Esophagus (tissue), 2 donors: Measurements from ENCODE around the gene PSMA7. TPM values are rescaled to one million over a fixed set of nuclear protein-coding genes. Genes with fewer than 3 reads are reported as not detected.

ENCODE experiments used
- H3K27ac ChIP-seq, 2 donors: one replicate each; pipeline ENCODE4 v1.5.1; 2013; ENCODE audit warnings: low read depth in 2 of 2, mild to moderate bottlenecking in 2 of 2, inconsistent platforms in 1 of 2, low read length in 1 of 2, moderate library complexity in 1 of 2
- H3K27me3 ChIP-seq, 2 donors: one replicate each; pipeline ENCODE4 v1.6.1; 2013; ENCODE audit warnings: low read length in 2 of 2, control low read depth in 1 of 2, mild to moderate bottlenecking in 1 of 2; ENCODE audit not compliant: insufficient read depth in 2 of 2, control insufficient read depth in 1 of 2
- H3K36me3 ChIP-seq, 2 donors: one replicate each; pipeline ENCODE4 v1.6.1; 2013; ENCODE audit warnings: low read length in 1 of 2; ENCODE audit not compliant: control insufficient read depth in 2 of 2, insufficient read depth in 2 of 2
- H3K4me1 ChIP-seq, 2 donors: one replicate each; pipeline ENCODE4 v1.6.1; 2013; ENCODE audit warnings: low read length in 1 of 2; ENCODE audit not compliant: control insufficient read depth in 2 of 2, insufficient read depth in 2 of 2
- H3K4me3 ChIP-seq, 2 donors: one replicate each; pipeline ENCODE4 v1.5.1; 2013; ENCODE audit warnings: low read length in 2 of 2, mild to moderate bottlenecking in 2 of 2, low read depth in 1 of 2, moderate library complexity in 1 of 2
- H3K9me3 ChIP-seq, 2 donors: one replicate each; pipeline ENCODE4 v1.6.1; 2013; ENCODE audit warnings: mild to moderate bottlenecking in 2 of 2, low read depth in 1 of 2, low read length in 1 of 2, moderate library complexity in 1 of 2; ENCODE audit not compliant: control insufficient read depth in 2 of 2, insufficient read depth in 1 of 2
- WGBS, 2 donors: extraction: QIAGEN DNeasy Blood & Tissue Kit; methylation state at CpG; one replicate each; pipeline ENCODE4 v1.1.7; 2013; 5-methylcytosine and 5-hydroxymethylcytosine counted together
- polyA plus RNA-seq, 2 donors: library from polyadenylated mRNA; stranded (reverse); fragments of 200-250 nt; gene quantifications; one replicate each; pipeline ENCODE4 v1.2.3, GENCODE V29; 2013
- donor health status: healthy with polysubstance abuse.
- donor health status: Bipolar disorder and iron deficiency.

PSMA7 gene
- polyA plus RNA-seq, 2 donors: 96.8 to 294 TPM

GRCh38 chr20:62158088-62158400, 14.8 kb upstream of the PSMA7 start:
- WGBS, 2 donors: 96% methylated on average over 12 of the region's 12 CpGs

GRCh38 chr20:62157387-62158087, 14.3 kb upstream of the PSMA7 start:
- Histone ChIP-seq H3K4me3 (no peak overlapping the region), H3K9me3 (no peaks in the 10 kb centered on the region), H3K27me3 (no peaks in the 10 kb centered on the region), H3K4me1 (peaks cover 10 to 27% of the 10 kb centered on the region in 2 donors), H3K36me3 (peaks cover 0 to 10% of the 10 kb centered on the region in 2 donors), H3K27ac (no peak overlapping the region)
- WGBS, 2 donors: 84 to 90% methylated on average over 25 of the region's 25 CpGs

More at GRCh38 chr20:62158088-62158400, 14.8 kb upstream of the PSMA7 start:
- Histone ChIP-seq H3K4me3 (no peak overlapping the region), H3K36me3 (peaks cover 0 to 15% of the 10 kb centered on the region in 2 donors), H3K9me3 (no peaks in the 10 kb centered on the region), H3K27me3 (no peaks in the 10 kb centered on the region), H3K27ac (no peak overlapping the region), H3K4me1 (peaks cover 10 to 27% of the 10 kb centered on the region in 2 donors)

GRCh38 chr20:62156592-62157386, 13.6 kb upstream of the PSMA7 start:
- Histone ChIP-seq H3K4me3 (no peak overlapping the region), H3K27me3 (no peaks in the 10 kb centered on the region), H3K27ac (no peak overlapping the region), H3K4me1 (peaks cover 10 to 31% of the 10 kb centered on the region in 2 donors), H3K36me3 (peaks cover 0 to 8% of the 10 kb centered on the region in 2 donors), H3K9me3 (no peaks in the 10 kb centered on the region)
- WGBS, 2 donors: 57 to 58% methylated on average over 24 of the region's 24 CpGs

- peaks cover 0 to 4% of the 10 kb centered on the region in 2 donors for H3K36me3 ChIP-seq
- H3K4me3 ChIP-seq: no peak overlapping the region
- H3K27ac ChIP-seq: no peak overlapping the region
- no peaks in the 10 kb centered on the region for H3K27me3 ChIP-seq
- H3K9me3 ChIP-seq: no peaks in the 10 kb centered on the region
- peaks cover 8 to 27% of the 10 kb centered on the region in 2 donors for H3K4me1 ChIP-seq
- WGBS, 2 donors: 79 to 88% methylated on average over 3 of the region's 3 CpGs
Measured at GRCh38 chr20:62156254-62156556, 13.0 kb upstream of the PSMA7 start.

GRCh38 chr20:62155428-62156253, 12.4 kb upstream of the PSMA7 start:
- no peaks in the 10 kb centered on the region for H3K27me3 ChIP-seq
- H3K4me1 ChIP-seq: peaks cover 8 to 21% of the 10 kb centered on the region in 2 donors
- no peak overlapping the region for H3K27ac ChIP-seq
- H3K4me3 ChIP-seq: no peak overlapping the region
- H3K9me3 ChIP-seq: no peaks in the 10 kb centered on the region
- WGBS, 2 donors: 72 to 84% methylated on average over 29 of the region's 29 CpGs
- peaks cover 0 to 4% of the 10 kb centered on the region in 2 donors for H3K36me3 ChIP-seq

- no peak overlapping the region for H3K27ac ChIP-seq
- H3K4me3 ChIP-seq: no peak overlapping the region
- H3K9me3 ChIP-seq: no peaks in the 10 kb centered on the region
- H3K36me3 ChIP-seq: no peaks in the 10 kb centered on the region
- no peaks in the 10 kb centered on the region for H3K27me3 ChIP-seq
- WGBS, 2 donors: 86 to 90% methylated on average over 23 of the region's 23 CpGs
- peaks cover 5 to 29% of the 10 kb centered on the region in 2 donors for H3K4me1 ChIP-seq
Measured at GRCh38 chr20:62151835-62152364, 8.7 kb upstream of the PSMA7 start.

- no peaks in the 10 kb centered on the region for H3K27me3 ChIP-seq
- H3K4me3 ChIP-seq: no peak overlapping the region
- no peaks in the 10 kb centered on the region for H3K9me3 ChIP-seq
- H3K36me3 ChIP-seq: peaks cover 0 to under 1% of the 10 kb centered on the region in 2 donors
- no peak overlapping the region for H3K27ac ChIP-seq
- WGBS, 2 donors: 87 to 89% methylated on average over 11 of the region's 11 CpGs
- H3K4me1 ChIP-seq: peaks cover 4 to 24% of the 10 kb centered on the region in 2 donors
Measured at GRCh38 chr20:62151225-62151624, 8.0 kb upstream of the PSMA7 start.

- Histone ChIP-seq H3K4me1 (peaks cover 4 to 31% of the 10 kb centered on the region in 2 donors), H3K27me3 (no peaks in the 10 kb centered on the region)
Measured at GRCh38 chr20:62150310-62150575, 7.0 kb upstream of the PSMA7 start.

GRCh38 chr20:62149532-62150309, 6.5 kb upstream of the PSMA7 start:
- no peaks in the 10 kb centered on the region for H3K27me3 ChIP-seq
- H3K36me3 ChIP-seq: peaks cover 0 to 7% of the 10 kb centered on the region in 2 donors
- H3K4me3 ChIP-seq: no peak overlapping the region
- WGBS, 2 donors: 46 to 56% methylated on average over 24 of the region's 24 CpGs
- peaks cover 4 to 31% of the 10 kb centered on the region in 2 donors for H3K4me1 ChIP-seq
- no peaks in the 10 kb centered on the region for H3K9me3 ChIP-seq
- H3K27ac ChIP-seq: peak overlapping the region; percentile 52 to 79

More at GRCh38 chr20:62150310-62150575, 7.0 kb upstream of the PSMA7 start:
- 72 to 80% methylated on average over 11 of the region's 11 CpGs for WGBS, 2 donors
- Histone ChIP-seq H3K9me3 (no peaks in the 10 kb centered on the region), H3K4me3 (no peak overlapping the region), H3K27ac (peak overlapping the region in 1 of 2 donors; percentile 34), H3K36me3 (peaks cover 0 to 7% of the 10 kb centered on the region in 2 donors)
